ENCODE data around the gene MAPK10.
"Not testable (repeated sequence)": the region's sequence is repeated elsewhere in the genome, so short reads cannot be mapped to it uniquely, and the experiment has no call there.

Gene MAPK10

DNA sequence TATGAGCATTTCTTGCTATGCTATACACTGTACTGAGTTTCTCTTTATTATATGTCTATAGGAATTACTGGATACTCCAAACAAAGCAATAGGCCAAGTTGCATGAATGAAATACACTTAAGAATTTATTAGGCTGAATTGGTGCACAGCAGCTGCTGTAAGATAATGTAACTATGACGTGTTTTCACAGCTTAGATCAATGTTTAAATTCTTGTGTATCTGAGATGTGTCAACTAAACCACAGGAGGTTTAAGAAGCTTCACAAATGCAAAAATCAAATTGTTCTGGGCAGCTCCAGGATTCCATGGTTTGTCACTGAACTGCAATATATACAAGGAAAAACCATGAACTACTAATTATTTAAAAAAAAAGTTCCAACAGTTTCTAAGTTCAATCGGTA, 156.7 kb downstream of the MAPK10 start:
- no peak for DNase-seq (ENCODE audit: low read depth in 1 of 2, low spot score in 1 of 2)

DNA sequence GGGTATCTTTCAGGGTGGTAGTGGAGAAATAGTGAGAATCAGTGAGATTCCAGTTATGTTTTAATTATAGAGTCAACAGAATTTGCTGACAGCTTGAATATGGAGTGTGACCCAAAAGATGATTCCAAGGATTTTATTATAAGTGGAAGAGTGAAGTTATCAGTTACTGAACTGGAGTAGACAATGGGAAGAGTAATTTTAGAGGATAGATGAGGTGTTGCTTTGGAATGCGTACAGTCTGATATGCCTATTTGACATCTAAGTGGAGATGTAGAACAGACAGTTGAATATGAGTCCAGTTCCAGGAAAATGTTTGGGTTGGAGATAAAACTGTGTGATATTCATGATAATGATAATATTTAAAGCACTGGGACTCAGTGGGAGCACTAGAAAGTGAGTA, 174.2 kb downstream of the MAPK10 start:
- DNase-seq (ENCODE audit: low read depth in 1 of 2, low spot score in 1 of 2) = no peak

DNA sequence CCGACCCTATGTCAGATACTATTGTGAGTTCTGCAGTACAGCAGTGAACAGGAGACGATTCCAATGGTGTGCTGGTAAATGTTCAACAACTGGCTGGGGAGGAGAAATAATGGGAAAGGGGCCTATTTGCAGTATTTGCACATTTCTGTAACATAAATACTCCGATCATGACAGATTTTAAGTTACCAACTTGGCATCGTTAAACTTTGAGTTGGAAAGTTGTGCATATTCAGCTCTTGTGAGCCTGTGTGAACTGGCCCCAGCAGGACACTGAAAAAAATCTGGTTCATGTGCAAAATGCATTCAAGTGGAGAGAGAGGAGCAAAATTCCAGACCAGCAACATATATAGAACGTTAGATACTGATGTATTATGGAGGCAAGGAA, 175.0 kb downstream of the MAPK10 start:
- no peak for DNase-seq (ENCODE audit: low read depth in 1 of 2, low spot score in 1 of 2)

DNA sequence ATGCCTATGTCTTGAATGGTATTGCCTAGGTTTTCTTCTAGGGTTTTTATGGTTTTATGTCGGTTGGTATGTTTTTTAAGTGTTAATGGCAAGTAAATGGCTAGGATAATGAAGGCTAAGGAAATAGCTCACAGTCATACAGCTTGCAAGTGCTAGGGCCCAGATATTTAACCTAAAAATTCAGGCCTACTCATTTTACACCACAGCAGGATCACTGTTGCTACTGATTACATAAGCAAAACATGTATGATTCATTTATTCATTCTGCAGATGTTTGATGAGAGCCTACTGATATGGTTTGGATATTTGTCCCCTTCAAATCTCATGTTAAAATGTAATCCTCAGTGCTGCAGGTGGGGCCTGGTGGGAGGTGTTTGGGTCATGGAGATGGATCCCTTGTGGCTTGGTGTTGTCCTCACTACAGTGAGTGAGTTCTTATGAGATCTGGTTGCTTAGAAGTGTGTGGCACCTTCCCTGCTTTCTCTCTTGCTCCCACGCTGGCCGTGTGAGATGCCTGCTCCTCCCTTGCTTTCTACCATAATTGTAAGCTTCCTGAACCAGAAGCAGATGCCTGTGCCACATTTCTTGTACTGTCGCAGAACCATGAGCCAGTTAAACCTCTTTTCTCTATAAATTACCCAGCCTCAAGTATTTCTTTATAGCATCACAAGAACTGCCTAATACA, 175.5 kb downstream of the MAPK10 start:
- no peak for DNase-seq (ENCODE audit: low read depth in 1 of 2, low spot score in 1 of 2)

DNA sequence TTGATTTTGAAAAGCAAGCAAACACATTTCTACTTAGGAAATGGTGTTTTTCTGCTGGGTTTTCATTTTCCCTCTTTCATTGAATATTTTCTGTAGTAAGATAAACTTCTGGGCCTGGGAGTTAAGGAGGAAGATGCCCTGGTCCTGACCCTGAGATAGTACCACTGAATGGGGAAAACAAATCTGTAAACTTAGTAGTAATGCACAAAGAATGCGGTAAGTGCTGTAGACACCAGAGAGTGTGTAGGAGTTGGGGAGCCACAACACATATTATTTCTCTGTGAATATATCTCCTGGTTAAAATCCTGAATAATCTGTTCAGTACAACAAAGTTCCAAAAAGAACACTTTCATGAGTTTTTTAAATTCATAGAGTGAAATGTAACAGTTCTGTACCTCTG, 178.3 kb downstream of the MAPK10 start:
- no peak for DNase-seq (ENCODE audit: low read depth in 1 of 2, low spot score in 1 of 2)

DNA sequence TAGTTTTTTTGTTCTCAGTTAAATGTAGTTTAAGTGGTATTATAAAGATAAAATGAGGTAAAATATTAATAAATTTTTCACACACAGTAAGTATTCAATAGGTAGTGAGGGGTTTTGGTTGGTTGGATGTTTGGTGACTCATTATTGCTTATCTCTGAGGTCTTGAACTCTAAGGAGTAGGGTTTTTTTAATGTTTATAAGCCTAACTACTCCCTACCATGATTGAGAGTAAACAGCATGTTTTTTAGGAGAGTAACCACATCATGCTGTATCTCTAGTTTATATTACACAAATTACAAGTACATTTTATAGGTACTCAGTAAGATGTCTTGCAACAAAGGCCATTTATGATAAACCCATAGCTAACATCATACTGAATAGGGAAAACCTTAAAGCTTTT, 181.6 kb downstream of the MAPK10 start:
- no peak for DNase-seq (ENCODE audit: low read depth in 1 of 2, low spot score in 1 of 2)

DNA sequence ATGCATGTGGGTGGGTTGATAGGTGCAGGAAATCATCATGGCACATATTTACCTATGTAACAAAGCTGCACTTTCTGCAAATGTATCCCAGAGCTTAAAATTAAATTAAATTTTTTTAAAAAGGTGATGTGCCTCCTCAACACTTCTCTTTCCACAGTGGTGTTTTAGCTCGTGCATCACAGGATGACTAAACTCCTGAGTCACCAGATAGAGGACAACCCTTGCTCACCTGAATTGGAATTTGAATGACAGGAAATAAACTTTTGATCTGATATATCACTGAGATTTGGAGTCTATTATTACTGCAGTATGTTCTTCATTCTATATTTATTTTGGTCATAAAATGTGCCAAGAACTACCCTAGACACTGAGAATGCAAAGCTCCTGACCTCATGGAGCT, 185.3 kb downstream of the MAPK10 start:
- DNase-seq (ENCODE audit: low read depth in 1 of 2, low spot score in 1 of 2) = no peak

DNA sequence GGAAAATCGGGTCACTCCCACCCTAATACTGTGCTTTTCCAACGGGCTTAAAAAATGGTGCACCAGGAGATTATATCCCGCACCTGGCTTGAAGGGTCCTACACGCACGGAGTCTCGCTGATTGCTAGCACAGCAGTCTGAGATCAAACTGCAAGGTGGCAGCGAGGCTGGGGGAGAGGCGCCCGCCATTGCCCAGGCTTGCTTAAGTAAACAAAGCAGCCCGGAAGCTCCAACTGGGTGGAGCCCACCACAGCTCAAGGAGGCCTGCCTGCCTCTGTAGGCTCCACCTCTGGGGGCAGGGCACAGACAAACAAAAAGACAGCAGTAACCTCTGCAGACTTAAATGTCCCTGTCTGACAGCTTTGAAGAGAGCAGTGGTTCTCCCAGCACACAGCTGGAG, 191.5 kb downstream of the MAPK10 start:
- DNase-seq (ENCODE audit: low read depth in 1 of 2, low spot score in 1 of 2) = not testable (repeated sequence)

DNA sequence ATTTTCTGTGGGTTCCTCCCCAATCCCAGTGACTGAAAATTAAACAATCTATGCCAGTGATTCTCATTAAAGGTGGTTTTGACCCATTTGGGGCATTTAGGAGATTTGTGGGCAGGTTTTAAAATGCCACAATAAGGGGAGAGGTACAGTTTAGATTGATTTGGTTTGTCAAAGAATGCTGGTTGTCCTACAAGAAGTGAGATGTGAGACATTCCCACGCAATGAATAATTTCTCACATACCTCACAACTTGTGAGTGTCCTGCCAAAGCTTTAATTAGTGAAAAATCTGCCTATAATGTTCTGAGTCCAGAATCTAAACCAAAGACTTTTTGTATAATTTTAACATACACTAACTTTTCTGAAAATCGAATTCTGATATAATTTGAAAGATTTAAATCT, 199.4 kb downstream of the MAPK10 start:
- no peak for DNase-seq (ENCODE audit: low read depth in 1 of 2, low spot score in 1 of 2)

DNA sequence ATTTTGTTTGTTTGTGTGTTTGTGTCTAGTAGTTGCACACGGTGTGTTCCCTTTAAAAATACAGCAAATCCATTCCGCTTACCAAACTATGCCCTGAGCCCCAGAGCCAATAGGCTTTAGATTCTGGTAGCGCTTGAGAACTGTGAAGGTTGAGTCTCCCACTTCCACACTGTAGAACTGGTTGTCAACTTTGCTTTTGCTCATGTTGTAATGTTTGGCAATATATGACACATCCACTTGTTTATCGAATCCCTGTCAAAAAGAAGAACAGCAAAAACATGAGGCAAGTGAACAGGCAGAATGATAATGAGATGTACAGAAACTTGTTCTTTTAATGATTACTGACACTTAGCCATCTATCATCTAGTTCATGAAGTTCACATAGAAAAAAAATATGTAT, 200.6 kb downstream of the MAPK10 start:
- DNase-seq (ENCODE audit: low read depth in 1 of 2, low spot score in 1 of 2) = no peak

DNA sequence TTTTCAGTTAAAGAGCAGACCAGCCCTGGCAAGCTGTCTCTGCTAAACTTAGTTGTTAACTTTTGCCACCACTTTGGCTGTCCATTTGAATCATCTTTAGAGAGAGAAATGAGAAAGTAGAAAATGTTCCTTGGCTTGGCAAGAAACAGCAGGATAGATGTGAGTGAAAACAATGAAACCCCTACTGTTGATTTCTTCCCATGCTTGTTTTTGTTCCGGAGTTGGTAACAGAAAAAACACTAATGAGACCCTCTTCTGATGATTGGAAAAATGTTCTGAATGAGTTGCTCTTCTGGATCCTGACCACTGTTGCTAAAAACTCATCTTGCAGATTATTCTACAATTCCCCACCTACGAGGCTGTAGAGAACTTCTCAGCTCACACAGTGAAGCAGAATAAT, 203.3 kb downstream of the MAPK10 start:
- no peak for DNase-seq (ENCODE audit: low read depth in 1 of 2, low spot score in 1 of 2)

DNA sequence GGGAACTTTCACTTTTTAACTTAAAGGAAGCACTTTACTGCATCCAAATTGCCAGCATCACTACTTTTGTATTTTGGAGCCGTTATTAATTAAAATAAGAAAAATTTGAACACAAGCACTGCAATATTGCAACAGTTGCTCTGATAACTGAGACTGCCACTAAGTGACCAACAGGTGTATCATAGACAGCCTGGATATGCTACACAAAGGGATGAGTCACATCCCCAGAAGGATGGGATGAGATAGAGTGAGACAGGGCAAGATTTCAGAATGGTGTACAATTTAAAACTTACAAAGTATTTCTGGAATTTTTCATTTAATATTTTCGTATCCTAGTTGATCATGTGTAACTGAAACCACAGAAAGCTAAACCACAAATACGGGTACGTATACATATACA, 204.1 kb downstream of the MAPK10 start:
- no peak for DNase-seq (ENCODE audit: low read depth in 1 of 2, low spot score in 1 of 2)

DNA sequence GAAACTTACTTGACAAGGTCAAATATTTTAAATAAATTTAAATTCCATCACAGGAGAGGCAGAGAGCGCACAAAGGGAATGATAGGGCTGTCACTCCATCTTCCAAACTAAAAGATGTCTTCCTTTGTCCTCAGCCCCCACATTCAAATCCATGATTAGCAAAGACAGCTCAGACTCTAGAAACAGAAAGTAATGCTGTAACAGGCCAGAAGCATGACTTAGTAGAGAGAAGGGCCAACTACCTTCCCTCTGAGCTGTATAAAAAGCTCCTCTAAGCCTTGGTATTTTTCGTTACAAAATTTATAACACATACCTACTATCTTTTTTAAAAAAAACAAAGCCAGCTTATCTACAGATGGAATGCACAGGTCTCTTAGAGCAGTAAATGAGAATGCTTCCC, 207.4 kb downstream of the MAPK10 start:
- no peak for DNase-seq (ENCODE audit: low read depth in 1 of 2, low spot score in 1 of 2)

DNA sequence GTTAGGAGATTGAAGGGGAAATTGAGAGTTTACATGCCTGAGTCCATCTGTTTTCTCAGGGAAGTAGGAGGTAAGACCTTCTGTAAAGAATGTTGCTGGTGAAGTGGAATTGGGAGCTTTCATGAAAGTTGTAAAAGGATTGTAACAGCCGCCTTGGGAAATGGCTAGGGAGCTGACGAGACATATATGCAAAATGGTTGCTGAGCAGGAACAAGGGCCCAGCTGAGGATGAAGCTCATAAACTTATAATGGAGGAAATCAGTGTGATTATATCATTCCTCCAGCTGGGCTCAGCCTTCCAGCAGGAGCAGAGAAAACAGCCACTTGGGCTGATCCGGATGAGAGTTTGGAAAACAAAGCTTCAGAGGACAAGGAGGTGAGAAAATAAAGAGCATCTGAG, 208.7 kb downstream of the MAPK10 start:
- no peak for DNase-seq (ENCODE audit: low read depth in 1 of 2, low spot score in 1 of 2)

DNA sequence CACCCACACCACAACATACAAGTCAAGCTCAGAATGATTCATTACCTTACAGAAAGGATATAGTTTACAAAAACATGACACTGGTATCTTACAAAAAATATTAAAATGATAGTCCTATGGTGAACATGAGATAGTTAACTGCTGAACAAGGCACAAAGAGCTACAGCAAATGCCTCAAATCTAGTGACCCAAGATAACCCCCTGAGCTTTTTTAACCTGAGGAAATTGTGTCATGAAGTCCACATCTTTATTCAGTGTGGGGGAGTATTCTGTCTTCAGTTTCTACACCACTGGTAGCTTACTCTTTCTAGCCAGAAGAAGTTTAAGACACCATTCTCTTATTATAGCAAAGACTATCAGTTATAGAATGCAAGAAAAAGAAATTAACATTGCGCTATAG, 218.7 kb downstream of the MAPK10 start:
- DNase-seq (ENCODE audit: low read depth in 1 of 2, low spot score in 1 of 2) = no peak

DNA sequence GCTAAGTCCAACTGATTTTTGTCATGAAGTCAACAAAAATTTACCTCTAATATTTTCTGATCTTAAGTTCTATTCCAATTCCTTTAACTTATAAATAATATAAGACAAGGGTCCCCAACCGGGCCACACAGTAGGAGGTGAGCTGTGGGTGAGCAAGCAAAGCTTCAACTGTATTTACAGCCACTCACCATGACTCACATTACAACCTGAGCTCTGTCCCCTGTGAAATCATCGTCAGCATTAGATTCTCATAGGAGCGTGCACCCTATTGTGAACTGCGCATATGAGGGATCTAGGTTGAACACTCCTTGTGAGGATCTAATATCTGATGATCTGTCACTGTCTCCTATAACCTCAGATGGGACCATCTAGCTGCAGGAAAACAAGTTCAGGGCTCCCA, 227.4 kb downstream of the MAPK10 start:
- DNase-seq (ENCODE audit: low read depth in 1 of 2, low spot score in 1 of 2) = no peak

DNA sequence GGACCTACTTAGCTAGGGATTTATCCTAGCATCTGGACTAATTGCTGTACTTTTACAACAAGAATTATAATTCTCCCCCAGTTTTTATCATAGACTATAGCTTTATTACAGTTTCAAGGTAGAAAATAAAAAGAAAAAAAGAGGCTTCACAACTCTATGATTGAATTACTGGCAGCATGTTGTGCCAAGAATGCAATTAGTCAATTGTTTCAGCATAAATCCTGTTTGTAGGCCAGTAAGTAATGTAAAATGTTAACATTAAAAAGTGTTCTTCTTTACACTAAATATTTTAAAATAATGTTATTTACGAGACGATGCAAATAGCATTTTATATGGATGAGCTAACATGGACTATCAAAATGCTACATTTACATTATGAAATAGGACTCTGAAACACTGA, 228.4 kb downstream of the MAPK10 start:
- no peak for DNase-seq (ENCODE audit: low read depth in 1 of 2, low spot score in 1 of 2)

DNA sequence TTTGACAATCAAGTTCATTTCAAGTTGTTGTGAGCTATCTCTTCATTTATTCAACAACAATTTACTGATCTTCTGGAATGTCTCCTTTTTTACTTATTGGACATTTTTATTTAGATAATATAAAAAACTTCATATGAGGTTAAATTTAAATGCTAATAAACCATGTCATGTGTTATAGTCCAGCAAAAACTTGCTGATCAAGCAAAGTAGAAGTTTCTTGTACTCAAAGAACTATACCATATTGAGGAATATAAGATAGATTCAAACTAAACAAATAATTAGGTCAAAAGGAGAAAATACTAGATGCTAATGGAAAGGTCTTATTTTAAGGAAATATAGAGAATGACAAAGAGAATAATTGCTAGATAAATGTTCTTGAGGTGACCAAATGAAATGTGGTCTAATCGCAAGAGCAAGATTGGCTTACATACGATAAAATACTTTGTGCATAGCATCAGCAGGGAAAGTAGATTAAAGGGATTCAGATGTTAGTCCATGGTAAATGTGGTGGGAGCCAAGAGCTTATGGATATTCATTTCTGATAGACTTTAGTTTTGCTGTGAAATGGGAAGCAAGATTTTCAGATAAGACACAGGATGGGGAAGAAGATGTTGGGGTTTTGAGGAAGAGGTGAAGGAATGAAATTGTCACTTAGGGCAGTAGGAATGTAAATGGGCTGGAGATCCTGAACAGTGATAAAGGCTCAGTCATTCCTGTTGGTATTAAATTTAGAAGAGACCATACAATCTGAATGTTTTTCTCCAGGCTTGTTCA, 229.5 kb downstream of the MAPK10 start:
- no peak for DNase-seq (ENCODE audit: low read depth in 1 of 2, low spot score in 1 of 2)

DNA sequence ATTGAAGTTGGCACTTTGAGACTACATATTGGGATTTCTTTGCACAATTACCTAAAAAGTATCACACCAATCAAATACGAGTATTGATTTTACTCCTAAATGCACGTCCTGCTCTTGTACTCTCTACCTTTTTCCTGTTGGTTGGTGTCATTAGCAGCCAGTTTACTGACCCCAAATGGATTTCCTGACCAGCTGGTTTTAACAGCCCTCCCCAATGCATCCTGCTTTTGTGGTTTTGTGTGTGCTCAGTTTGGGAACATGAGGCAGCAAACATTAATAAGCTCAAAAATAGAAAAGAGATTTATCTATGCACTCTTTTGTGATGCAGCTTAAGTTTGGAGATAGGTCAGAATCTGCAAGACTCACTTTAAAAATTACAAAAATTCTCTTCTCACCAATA, 230.3 kb downstream of the MAPK10 start:
- DNase-seq (ENCODE audit: low read depth in 1 of 2, low spot score in 1 of 2) = no peak

DNA sequence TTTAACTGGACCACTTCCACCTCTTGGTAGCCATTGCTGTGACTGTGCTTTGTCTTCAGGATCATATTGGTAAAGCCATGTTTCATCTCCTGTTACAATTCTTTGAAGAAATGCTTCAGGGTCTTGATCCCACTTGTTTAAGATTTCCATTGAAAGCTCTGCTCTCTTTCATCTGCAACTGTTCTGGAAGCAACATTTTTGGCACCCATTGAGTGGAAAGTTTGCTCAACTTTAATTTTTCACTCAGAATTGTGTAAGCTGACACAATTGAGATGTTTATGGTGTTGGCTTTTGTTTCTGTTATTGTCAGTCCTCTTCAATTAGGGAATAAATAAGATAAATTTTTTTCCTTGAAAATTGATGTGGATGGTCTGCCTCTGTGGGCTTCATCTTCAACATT, 237.4 kb downstream of the MAPK10 start:
- DNase-seq (ENCODE audit: low read depth in 1 of 2, low spot score in 1 of 2) = no peak

DNA sequence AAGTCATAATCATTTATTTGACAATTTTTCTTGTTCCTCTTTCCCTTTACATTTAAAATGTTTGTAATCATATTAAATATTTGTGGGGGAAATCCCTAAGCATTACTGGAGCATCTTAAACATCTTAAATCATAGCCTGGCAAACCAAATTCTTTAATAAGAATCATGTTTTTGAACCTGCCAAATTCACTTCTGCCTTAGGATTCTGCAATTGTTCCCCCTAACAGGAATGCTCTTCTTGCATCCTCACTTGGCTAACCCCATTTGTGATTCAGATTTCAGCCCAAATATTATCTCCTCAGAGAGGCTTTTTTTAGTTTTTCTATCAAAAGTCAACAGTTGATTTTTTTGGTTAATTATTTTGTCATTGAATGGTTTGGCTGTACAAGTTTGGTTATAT, 241.1 kb downstream of the MAPK10 start:
- no peak for DNase-seq (ENCODE audit: low read depth in 1 of 2, low spot score in 1 of 2)

DNA sequence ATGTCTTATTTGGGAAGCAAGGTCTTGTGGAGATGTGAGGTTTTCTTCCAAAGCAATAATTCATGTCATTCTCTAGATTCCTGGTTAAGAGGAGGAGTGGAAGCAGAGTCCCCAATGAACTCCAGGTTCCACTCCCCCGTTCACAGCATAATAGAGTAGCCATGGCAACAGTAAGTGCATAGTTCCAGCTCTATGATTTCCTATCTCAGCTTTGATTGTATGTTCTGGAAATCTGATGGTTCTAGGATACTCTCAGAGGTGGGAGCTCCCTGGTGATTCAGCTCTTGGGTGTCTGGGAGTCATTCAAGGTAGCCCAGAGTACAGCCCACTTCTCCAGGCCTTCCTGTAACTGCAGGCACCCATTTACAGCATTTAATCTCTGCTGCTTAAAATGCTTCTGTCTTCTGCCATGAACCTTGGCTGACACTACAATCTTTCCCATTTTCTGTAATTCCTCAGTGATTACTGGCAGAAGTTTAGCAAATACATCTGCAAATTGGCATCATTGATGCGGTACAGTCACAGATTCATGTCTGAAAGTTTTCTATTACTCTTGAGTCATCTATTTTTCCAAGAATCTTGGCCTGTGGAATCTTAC, 242.0 kb downstream of the MAPK10 start:
- DNase-seq (ENCODE audit: low read depth in 1 of 2, low spot score in 1 of 2) = no peak

DNA sequence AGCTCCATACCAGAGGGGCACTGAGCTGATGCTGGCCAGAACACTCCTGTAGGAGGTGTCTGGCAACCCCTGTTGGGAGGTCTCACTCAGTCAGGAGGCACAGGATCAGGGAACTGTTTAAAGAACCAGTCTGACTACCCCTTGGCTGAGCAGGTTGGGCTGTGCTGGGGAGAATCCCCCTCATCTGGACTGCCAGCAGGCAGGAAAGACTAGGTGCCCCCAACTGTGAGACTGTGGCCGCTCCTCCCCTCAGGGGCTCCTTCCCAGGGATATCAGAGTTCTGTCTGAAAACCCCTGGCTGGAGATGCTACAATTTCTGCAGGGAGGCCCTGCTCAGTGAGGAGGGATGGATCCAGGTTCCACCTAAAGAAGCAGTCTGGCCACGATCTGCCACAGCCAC, 245.3 kb downstream of the MAPK10 start:
- no peak for DNase-seq (ENCODE audit: low read depth in 1 of 2, low spot score in 1 of 2)
